ENCODE results near the gene PTPRT. TPM values are rescaled to one million over a fixed set of nuclear protein-coding genes. Genes with fewer than 3 reads are reported as not detected.

PTPRT gene
- total and polyA plus RNA-seq, 2 of the 4 experiments (the other 2 are of a cell fraction), result not detected

- POLR2A ChIA-PET (ENCODE audit: unreplicated experiment), result no interaction called here
- Histone ChIP-seq H2AFZ (replicated peaks; ENCODE audit: low read length, poor library complexity) (no peak overlapping the region), H3K4ac (ENCODE audit: low read depth, low read length) (no peak overlapping the region), H3K79me1 (ENCODE audit: low read depth in 1 of 2, low read length in 2 of 2) (no peaks in the 10 kb centered on the region), H4K91ac (ENCODE audit: insufficient read depth, low read depth, low read length) (no peak overlapping the region), H3K9ac (ENCODE audit: low read depth, low read length) (no peak overlapping the region), H2AK5ac (ENCODE audit: low read depth, low read length) (no peak overlapping the region), H3K18ac (ENCODE audit: low read depth, low read length) (no peak overlapping the region), H4K8ac (ENCODE audit: low read depth in 2 of 2, low read length in 2 of 2) (no peak overlapping the region), H2BK5ac (ENCODE audit: low read depth, low read length, poor library complexity, severe bottlenecking) (no peak overlapping the region), H3K27ac (ENCODE audit: insufficient read depth, low read length) (no peak overlapping the region), H3K4me1 (ENCODE audit: control insufficient read depth, insufficient read depth, low read length) (no peaks in the 10 kb centered on the region), H4K5ac (ENCODE audit: low read depth, low read length) (no peak overlapping the region), H2BK20ac (ENCODE audit: low read depth, low read length) (no peak overlapping the region), H2BK120ac (ENCODE audit: low read depth, low read length) (no peak overlapping the region), H3K36me3 (ENCODE audit: control insufficient read depth, insufficient read depth, low read length) (no peaks in the 10 kb centered on the region), H3K4me2 (ENCODE audit: low read depth, low read length) (no peak overlapping the region), H3K4me3 (ENCODE audit: insufficient read depth, low read depth, low read length) (no peak overlapping the region), H4K20me1 (ENCODE audit: insufficient read depth, low read length) (no peaks in the 10 kb centered on the region), H3K14ac (replicated peaks; ENCODE audit: low read depth, low read length) (no peak overlapping the region), H3K27me3 (ENCODE audit: control insufficient read depth, insufficient read depth, low read length) (no peaks in the 10 kb centered on the region), H3K9me1 (ENCODE audit: insufficient read depth, low read length) (no peaks in the 10 kb centered on the region), H2BK15ac (ENCODE audit: low read depth, low read length) (no peak overlapping the region), H3K9me3 (ENCODE audit: control insufficient read depth, insufficient read depth, low read length) (peaks cover 23% of the 10 kb centered on the region), H3K23ac (ENCODE audit: low read depth, low read length) (no peak overlapping the region), H3K56ac (ENCODE audit: extremely low read depth, insufficient read depth, low read length) (no peak overlapping the region), H2AK9ac (replicated peaks; ENCODE audit: low read depth, low read length, poor library complexity) (no peak overlapping the region)
- DNase-seq (no peak), ATAC-seq (ENCODE audit: low read depth) (no peak)
- BruUV-seq (replicated peaks), result no TSS peak
- CTCF ChIA-PET, result no interaction called here
- in situ Hi-C loops (cut with MboI; ENCODE audit: low sequenced_read_pairs), result no loop called here
- no CpG with 5 or more reads among the region's 4 CpGs for WGBS, 2 experiments (ENCODE audit: extremely low coverage in 2 of 2, insufficient read length in 1 of 2)
- intact Hi-C loops (cut with micrococcal nuclease), result no loop called here
- TF ChIP-seq MAZ (IDR thresholded peaks at IDR 0.05; ENCODE audit: borderline replicate concordance, low read depth, low read length) (no peak), CEBPB (IDR thresholded peaks at IDR 0.05; ENCODE audit: low read depth, low read length) (no peak), SMC3 (IDR thresholded peaks at IDR 0.05; ENCODE audit: low read depth, low read length) (no peak)
- dilution Hi-C loops (cut with HindIII; ENCODE audit: low sequenced_read_pairs, unreplicated experiment), result no loop called here
These were observed 849.3 kb downstream of the PTPRT start for GRCh38 chr20:42340368-42340767.

Data from IMR-90 (cell line).